Measurements from ENCODE around the gene ITSN1.

DNA sequence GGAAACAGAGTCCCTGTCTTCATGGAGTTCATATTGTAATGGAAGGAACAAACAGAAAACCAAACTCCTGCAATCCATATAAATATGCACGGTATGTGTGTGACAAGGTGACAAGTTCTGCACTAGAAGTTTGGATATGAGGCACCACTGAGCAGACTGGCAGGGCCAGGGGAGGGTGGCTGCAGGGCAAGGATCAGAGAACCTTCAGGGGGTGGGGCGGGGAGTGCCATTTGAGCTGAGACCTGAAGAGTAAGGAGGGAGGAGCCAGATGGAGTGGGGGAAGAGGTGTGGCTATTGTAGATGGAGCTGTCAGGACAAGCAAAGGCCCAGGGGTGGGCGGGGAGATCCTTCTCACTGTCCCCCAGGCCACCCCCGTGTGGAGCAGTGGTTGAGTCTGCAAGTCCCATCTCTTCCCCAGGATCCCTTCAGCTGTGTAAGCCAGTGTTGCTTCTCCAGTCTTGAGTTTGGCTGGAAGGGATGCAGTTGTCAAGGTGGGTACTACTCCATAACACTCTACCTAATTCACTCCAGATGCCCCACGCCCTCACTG, 196.9 kb downstream of the ITSN1 start:
- TF ChIP-seq, protein P1, sequence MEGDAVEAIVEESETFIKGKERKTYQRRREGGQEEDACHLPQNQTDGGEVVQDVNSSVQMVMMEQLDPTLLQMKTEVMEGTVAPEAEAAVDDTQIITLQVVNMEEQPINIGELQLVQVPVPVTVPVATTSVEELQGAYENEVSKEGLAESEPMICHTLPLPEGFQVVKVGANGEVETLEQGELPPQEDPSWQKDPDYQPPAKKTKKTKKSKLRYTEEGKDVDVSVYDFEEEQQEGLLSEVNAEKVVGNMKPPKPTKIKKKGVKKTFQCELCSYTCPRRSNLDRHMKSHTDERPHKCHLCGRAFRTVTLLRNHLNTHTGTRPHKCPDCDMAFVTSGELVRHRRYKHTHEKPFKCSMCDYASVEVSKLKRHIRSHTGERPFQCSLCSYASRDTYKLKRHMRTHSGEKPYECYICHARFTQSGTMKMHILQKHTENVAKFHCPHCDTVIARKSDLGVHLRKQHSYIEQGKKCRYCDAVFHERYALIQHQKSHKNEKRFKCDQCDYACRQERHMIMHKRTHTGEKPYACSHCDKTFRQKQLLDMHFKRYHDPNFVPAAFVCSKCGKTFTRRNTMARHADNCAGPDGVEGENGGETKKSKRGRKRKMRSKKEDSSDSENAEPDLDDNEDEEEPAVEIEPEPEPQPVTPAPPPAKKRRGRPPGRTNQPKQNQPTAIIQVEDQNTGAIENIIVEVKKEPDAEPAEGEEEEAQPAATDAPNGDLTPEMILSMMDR (IDR thresholded peaks at IDR 0.05), result no peak
- no peak for TF ChIP-seq EP300 (IDR thresholded peaks at IDR 0.05; ENCODE audit: low read depth)
- no peak for TF ChIP-seq POLR2A (IDR thresholded peaks at IDR 0.05)
